ENCODE results near the gene ADAMTSL1.

ADAMTSL1 gene

GRCh38 chr9:18550286-18550685 is 76.3 kb downstream of the ADAMTSL1 start:
- TF ChIP-seq, protein P1, sequence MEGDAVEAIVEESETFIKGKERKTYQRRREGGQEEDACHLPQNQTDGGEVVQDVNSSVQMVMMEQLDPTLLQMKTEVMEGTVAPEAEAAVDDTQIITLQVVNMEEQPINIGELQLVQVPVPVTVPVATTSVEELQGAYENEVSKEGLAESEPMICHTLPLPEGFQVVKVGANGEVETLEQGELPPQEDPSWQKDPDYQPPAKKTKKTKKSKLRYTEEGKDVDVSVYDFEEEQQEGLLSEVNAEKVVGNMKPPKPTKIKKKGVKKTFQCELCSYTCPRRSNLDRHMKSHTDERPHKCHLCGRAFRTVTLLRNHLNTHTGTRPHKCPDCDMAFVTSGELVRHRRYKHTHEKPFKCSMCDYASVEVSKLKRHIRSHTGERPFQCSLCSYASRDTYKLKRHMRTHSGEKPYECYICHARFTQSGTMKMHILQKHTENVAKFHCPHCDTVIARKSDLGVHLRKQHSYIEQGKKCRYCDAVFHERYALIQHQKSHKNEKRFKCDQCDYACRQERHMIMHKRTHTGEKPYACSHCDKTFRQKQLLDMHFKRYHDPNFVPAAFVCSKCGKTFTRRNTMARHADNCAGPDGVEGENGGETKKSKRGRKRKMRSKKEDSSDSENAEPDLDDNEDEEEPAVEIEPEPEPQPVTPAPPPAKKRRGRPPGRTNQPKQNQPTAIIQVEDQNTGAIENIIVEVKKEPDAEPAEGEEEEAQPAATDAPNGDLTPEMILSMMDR (IDR thresholded peaks at IDR 0.05; ENCODE audit: borderline replicate concordance, control extremely low read depth, extremely low read depth, insufficient read depth, missing control alignments): no peak
- DNase-seq (ENCODE audit: low spot score): no peak
- in situ Hi-C loops (cut with MboI; ENCODE audit: low sequenced_read_pairs, unreplicated experiment): no loop called here

DNA sequence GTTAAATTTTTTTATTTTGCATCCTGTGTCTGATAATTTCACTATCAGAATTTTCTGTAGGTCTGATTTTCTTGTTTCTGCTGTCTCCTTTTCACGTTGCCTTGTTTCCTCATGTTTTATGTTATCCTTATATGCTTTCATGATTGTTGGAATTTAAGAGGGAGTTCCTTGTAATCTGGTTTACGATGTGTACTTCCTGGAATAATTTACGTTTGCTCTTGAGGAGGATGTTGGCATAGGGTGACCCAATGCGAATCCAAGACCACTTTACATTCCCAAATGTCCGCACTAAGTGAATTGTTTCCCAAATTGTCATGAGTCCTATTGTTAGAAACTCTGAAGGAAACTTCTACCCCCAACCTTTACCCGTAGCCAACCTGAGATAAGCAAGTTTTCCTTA is 80.3 kb downstream of the ADAMTSL1 start:
- no peak for DNase-seq (ENCODE audit: low spot score)
- in situ Hi-C loops (cut with MboI; ENCODE audit: low sequenced_read_pairs, unreplicated experiment): no loop called here

GRCh38 chr9:18555105-18555883 is 81.3 kb downstream of the ADAMTSL1 start:
- TF ChIP-seq, protein P1 (IDR thresholded peaks at IDR 0.05; ENCODE audit: borderline replicate concordance, control extremely low read depth, extremely low read depth, insufficient read depth, missing control alignments): no peak
- DNase-seq (ENCODE audit: low spot score): no peak
- in situ Hi-C loops (cut with MboI; ENCODE audit: low sequenced_read_pairs, unreplicated experiment): no loop called here

More for the DNA sequence above, 80.3 kb downstream of the ADAMTSL1 start:
- TF ChIP-seq, protein P1 (IDR thresholded peaks at IDR 0.05; ENCODE audit: borderline replicate concordance, control extremely low read depth, extremely low read depth, insufficient read depth, missing control alignments): no peak

DNA sequence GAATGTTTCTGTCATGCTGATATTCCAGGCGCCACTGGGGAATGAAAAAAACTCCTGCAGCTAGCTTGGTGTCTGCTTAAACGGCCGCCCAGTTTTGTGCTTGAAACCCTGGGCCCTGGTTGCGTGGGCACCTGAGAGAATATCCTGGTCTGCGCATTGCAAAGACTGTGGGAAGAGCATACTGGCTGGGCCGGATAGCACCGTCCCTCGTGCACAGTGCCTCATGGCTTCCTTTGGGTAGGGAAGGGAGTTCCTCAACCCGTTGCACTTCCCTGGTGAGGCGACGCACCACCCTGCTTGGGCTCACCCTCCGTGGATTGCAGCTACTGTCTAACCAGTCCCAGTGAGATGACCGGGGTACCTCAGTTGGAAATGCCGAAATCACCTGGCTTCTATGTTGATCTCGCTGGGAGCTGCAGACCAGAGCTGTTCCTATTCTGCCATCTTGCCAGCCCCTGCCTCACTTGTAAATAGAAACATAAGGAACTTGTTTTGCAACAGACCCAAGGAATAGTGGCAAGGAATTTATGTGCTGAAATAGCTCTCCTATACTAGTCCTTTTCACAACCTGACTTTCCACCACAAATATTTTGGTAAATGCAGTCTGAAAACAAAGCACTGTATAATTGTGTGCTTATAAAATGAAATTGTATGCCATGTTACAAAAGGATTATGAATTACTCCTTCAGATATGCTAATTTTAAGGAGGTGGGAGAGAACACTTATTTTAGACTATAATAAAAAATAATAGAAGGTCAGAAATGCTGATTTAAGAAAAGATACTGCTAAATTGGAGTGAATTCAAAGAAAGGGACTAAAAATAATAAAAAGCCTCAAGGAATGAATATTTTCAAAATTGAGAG is 90.3 kb downstream of the ADAMTSL1 start:
- TF ChIP-seq, protein P1 (IDR thresholded peaks at IDR 0.05; ENCODE audit: borderline replicate concordance, control extremely low read depth, extremely low read depth, insufficient read depth, missing control alignments): no peak
- in situ Hi-C loops (cut with MboI; ENCODE audit: low sequenced_read_pairs, unreplicated experiment): no loop called here
- DNase-seq (ENCODE audit: low spot score): no peak

DNA sequence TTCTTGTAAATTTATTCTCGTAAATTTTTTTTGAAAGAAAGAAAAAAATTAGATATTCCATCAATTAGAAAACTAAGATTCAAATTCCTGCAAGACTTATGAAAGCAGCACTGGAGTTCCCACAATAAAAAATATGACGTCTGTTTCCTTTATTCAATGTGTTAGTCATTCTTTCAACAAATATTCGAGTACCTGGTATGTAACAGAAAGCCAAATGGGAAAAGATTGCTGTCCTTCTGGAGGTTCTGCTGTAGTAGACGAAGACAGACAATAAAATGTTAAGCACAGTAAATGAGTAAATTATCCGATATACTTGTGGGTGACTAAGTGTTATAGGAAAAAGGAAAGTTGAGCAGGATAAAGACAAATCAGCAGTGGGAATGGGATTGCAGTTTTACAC is 92.2 kb downstream of the ADAMTSL1 start:
- in situ Hi-C loops (cut with MboI; ENCODE audit: low sequenced_read_pairs, unreplicated experiment): no loop called here
- TF ChIP-seq, protein P1 (IDR thresholded peaks at IDR 0.05; ENCODE audit: borderline replicate concordance, control extremely low read depth, extremely low read depth, insufficient read depth, missing control alignments): no peak
- no peak for DNase-seq (ENCODE audit: low spot score)

DNA sequence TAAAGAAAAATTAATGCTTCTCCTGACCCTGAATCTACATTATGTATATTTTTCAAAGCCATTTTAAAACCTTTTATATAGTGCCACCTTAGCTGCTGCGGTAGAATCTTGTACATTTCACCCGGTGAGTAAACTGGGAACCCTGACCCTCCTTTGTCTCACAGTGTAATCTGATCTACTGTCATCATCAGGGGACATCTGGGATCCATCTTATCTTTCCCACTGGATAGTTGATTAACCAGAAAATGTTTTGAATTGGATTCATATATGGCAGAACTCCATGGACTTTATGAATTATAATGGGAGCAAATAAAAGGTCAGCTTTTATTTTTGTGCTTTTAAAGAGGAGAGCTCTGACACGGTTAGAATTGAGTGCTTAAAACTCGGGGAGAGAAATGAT is 95.0 kb downstream of the ADAMTSL1 start:
- DNase-seq (ENCODE audit: low spot score): no peak
- in situ Hi-C loops (cut with MboI; ENCODE audit: low sequenced_read_pairs, unreplicated experiment): no loop called here

More for the DNA sequence above, 95.0 kb downstream of the ADAMTSL1 start:
- TF ChIP-seq, protein P1 (IDR thresholded peaks at IDR 0.05; ENCODE audit: borderline replicate concordance, control extremely low read depth, extremely low read depth, insufficient read depth, missing control alignments): no peak
